Muscle layer of duodenum (tissue), 2 donors: Measurements from ENCODE around the gene CD99L2.

Experiments
- H3K27ac ChIP-seq: one replicate; pipeline ENCODE4 v1.7.0; 2013; ENCODE audit warnings: mild to moderate bottlenecking, low read length
- H3K27me3 ChIP-seq: one replicate; pipeline ENCODE4 v1.7.0; 2013; ENCODE audit warnings: low read depth, mild to moderate bottlenecking, control low read depth, low read length
- H3K36me3 ChIP-seq, 2 donors: one replicate each; pipeline ENCODE4 v1.7.0; 2013; ENCODE audit warnings: low read length in 2 of 2, control low read depth in 1 of 2, mild to moderate bottlenecking in 1 of 2; ENCODE audit not compliant: insufficient read depth in 2 of 2, control insufficient read depth in 1 of 2
- H3K4me1 ChIP-seq, 2 donors: one replicate each; pipeline ENCODE4 v1.7.0; 2013; ENCODE audit warnings: low read length in 2 of 2, mild to moderate bottlenecking in 2 of 2, control low read depth in 1 of 2, moderate library complexity in 1 of 2; ENCODE audit not compliant: insufficient read depth in 2 of 2, control insufficient read depth in 1 of 2
- H3K4me3 ChIP-seq, 2 donors: one replicate each; pipeline ENCODE4 v1.7.0; 2013; ENCODE audit warnings: low read length in 2 of 2, low read depth in 1 of 2, mild to moderate bottlenecking in 1 of 2
- H3K9me3 ChIP-seq, 2 donors: one replicate each; pipeline ENCODE4 v1.7.0; 2013; ENCODE audit warnings: low read length in 2 of 2, control low read depth in 1 of 2, mild to moderate bottlenecking in 1 of 2; ENCODE audit not compliant: control insufficient read depth in 1 of 2
- donor health status: healthy.

The CD99L2 gene

GRCh38 chrX:150926304-150926703, 27.8 kb upstream of the CD99L2 start:
- H3K9me3 ChIP-seq = no peaks in the 10 kb centered on the region
- H3K27ac ChIP-seq = no peak overlapping the region
- no peaks in the 10 kb centered on the region for H3K27me3 ChIP-seq
- H3K36me3 ChIP-seq = no peaks in the 10 kb centered on the region
- no peak overlapping the region for H3K4me3 ChIP-seq
- H3K4me1 ChIP-seq = no peaks in the 10 kb centered on the region

- Histone ChIP-seq H3K4me3 (no peak overlapping the region), H3K4me1 (no peaks in the 10 kb centered on the region), H3K36me3 (no peaks in the 10 kb centered on the region), H3K27ac (no peak overlapping the region), H3K27me3 (no peaks in the 10 kb centered on the region), H3K9me3 (no peaks in the 10 kb centered on the region)
Measured at GRCh38 chrX:150919401-150919800, 20.9 kb upstream of the CD99L2 start.

GRCh38 chrX:150913511-150913910, 15.0 kb upstream of the CD99L2 start:
- Histone ChIP-seq H3K4me3 (no peak overlapping the region), H3K9me3 (no peaks in the 10 kb centered on the region), H3K27ac (no peak overlapping the region), H3K4me1 (no peaks in the 10 kb centered on the region), H3K27me3 (no peaks in the 10 kb centered on the region), H3K36me3 (no peaks in the 10 kb centered on the region)

- Histone ChIP-seq H3K4me1 (no peaks in the 10 kb centered on the region), H3K9me3 (no peaks in the 10 kb centered on the region), H3K27me3 (no peaks in the 10 kb centered on the region), H3K27ac (no peak overlapping the region), H3K36me3 (no peaks in the 10 kb centered on the region), H3K4me3 (no peak overlapping the region)
Measured at GRCh38 chrX:150907474-150907873, 9.0 kb upstream of the CD99L2 start.

- H3K4me1 ChIP-seq = no peaks in the 10 kb centered on the region
- H3K9me3 ChIP-seq = no peaks in the 10 kb centered on the region
- no peaks in the 10 kb centered on the region for H3K36me3 ChIP-seq
- H3K4me3 ChIP-seq = no peak overlapping the region
- no peak overlapping the region for H3K27ac ChIP-seq
- no peaks in the 10 kb centered on the region for H3K27me3 ChIP-seq
Measured at GRCh38 chrX:150906694-150907093, 8.2 kb upstream of the CD99L2 start.

- Histone ChIP-seq H3K4me3 (no peak overlapping the region), H3K9me3 (no peaks in the 10 kb centered on the region), H3K36me3 (no peaks in the 10 kb centered on the region), H3K27me3 (no peaks in the 10 kb centered on the region), H3K27ac (no peak overlapping the region), H3K4me1 (no peaks in the 10 kb centered on the region)
Measured at GRCh38 chrX:150905293-150905692, 6.8 kb upstream of the CD99L2 start.

GRCh38 chrX:150903110-150903508, 4.6 kb upstream of the CD99L2 start:
- no peaks in the 10 kb centered on the region for H3K36me3 ChIP-seq
- H3K4me3 ChIP-seq = no peak overlapping the region
- no peaks in the 10 kb centered on the region for H3K27me3 ChIP-seq
- no peaks in the 10 kb centered on the region for H3K4me1 ChIP-seq
- no peaks in the 10 kb centered on the region for H3K9me3 ChIP-seq
- H3K27ac ChIP-seq = no peak overlapping the region

- no peak overlapping the region for H3K27ac ChIP-seq
- peaks cover 0 to under 1% of the 10 kb centered on the region in 2 donors for H3K4me1 ChIP-seq
- no peak overlapping the region for H3K4me3 ChIP-seq
- no peaks in the 10 kb centered on the region for H3K9me3 ChIP-seq
- no peaks in the 10 kb centered on the region for H3K27me3 ChIP-seq
- no peaks in the 10 kb centered on the region for H3K36me3 ChIP-seq
Measured at GRCh38 chrX:150902434-150903109, 4.1 kb upstream of the CD99L2 start.

GRCh38 chrX:150899191-150899757, 806 bp upstream of the CD99L2 start:
- H3K4me1 ChIP-seq = peaks cover 0 to 10% of the 10 kb centered on the region in 2 donors
- no peaks in the 10 kb centered on the region for H3K9me3 ChIP-seq
- no peak overlapping the region for H3K27ac ChIP-seq
- H3K36me3 ChIP-seq = no peaks in the 10 kb centered on the region
- H3K27me3 ChIP-seq = no peaks in the 10 kb centered on the region
- H3K4me3 ChIP-seq = peak overlapping the region; percentile 60 to 73

GRCh38 chrX:150897421-150898320, 797 bp downstream of the CD99L2 start:
- Histone ChIP-seq H3K4me1 (peaks cover 0 to 10% of the 10 kb centered on the region in 2 donors), H3K9me3 (no peaks in the 10 kb centered on the region), H3K4me3 (peak overlapping the region; percentile 61 to 73), H3K36me3 (no peaks in the 10 kb centered on the region), H3K27ac (no peak overlapping the region), H3K27me3 (no peaks in the 10 kb centered on the region)

GRCh38 chrX:150896632-150897031, 1.8 kb downstream of the CD99L2 start:
- H3K4me1 ChIP-seq = peaks cover 0 to 10% of the 10 kb centered on the region in 2 donors
- H3K27ac ChIP-seq = no peak overlapping the region
- no peak overlapping the region for H3K4me3 ChIP-seq
- H3K36me3 ChIP-seq = no peaks in the 10 kb centered on the region
- no peaks in the 10 kb centered on the region for H3K27me3 ChIP-seq
- no peaks in the 10 kb centered on the region for H3K9me3 ChIP-seq
